ENCODE results near the gene GLIPR2. TPM values are rescaled to one million over a fixed set of nuclear protein-coding genes. Genes with fewer than 3 reads are reported as not detected.

Gene GLIPR2
- polyA plus RNA-seq, 1 of the 3 experiments (the other 2 are of a cell fraction) = 38.3 TPM

DNA sequence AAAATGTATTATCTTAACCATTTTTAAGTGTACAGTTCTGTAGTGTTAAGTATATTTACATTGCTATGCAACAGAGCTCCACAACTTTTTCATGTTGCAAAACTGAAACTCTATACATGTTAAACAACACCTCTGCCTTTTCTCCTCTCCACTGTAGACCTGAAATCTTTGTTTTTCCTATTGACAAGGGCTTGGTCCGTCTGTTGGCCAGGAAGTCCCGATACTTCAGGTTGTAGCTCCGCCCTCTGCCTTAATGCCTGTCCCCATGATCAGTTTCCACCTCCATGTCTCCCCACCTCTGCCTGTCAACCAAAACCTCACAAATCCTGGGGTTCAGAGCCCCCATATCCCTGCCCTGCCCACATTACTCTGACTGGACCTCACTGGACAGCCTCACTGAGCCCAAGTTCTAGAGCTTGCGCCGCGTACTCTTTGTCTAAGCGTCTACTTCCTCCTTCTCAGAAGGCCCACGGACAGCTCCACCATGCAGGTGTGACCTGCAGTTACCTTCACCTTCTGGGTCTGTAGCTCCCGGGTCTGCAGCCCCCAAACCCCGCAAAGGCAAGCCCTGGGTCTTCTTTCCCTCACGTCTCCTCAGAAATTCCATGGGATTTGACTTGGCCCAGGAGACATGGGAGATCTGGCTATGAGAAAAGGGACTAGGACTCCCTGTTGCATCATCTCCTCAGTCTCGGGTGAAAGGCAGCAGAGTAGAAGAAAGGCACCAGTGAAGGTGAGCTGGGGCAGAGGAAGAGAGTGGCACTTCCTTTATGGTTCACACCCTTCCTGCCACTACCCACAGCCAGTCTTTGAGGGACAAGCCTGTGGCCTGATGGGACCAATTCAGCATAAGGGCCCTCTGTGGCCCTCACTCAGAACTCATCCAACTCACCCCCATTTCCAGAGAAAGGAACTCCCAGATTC, 8.0 kb downstream of the GLIPR2 start (continued):
- TF ChIP-seq, protein P1, sequence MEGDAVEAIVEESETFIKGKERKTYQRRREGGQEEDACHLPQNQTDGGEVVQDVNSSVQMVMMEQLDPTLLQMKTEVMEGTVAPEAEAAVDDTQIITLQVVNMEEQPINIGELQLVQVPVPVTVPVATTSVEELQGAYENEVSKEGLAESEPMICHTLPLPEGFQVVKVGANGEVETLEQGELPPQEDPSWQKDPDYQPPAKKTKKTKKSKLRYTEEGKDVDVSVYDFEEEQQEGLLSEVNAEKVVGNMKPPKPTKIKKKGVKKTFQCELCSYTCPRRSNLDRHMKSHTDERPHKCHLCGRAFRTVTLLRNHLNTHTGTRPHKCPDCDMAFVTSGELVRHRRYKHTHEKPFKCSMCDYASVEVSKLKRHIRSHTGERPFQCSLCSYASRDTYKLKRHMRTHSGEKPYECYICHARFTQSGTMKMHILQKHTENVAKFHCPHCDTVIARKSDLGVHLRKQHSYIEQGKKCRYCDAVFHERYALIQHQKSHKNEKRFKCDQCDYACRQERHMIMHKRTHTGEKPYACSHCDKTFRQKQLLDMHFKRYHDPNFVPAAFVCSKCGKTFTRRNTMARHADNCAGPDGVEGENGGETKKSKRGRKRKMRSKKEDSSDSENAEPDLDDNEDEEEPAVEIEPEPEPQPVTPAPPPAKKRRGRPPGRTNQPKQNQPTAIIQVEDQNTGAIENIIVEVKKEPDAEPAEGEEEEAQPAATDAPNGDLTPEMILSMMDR (IDR thresholded peaks at IDR 0.05) = no peak
- no peak for TF ChIP-seq JUND (IDR thresholded peaks at IDR 0.05)

DNA sequence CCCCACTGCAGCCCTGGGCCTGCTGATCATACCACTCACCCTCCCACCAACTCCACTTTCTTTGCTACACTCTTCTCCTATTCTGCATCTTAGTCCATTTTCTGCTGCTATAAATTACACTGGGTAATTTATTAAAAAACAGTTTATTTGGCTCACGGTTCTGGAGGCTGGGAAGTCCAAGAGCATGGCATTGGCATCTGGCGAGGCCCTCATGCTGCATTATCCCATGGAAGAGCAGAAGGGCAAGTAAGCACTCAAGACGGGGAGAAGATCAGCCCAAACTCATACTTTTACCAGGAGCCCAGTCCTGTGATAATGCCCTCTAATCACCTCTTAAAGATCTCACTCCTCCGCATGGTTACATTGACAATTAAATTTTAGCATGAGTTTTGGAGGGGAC, 9.4 kb downstream of the GLIPR2 start:
- 94% methylated on average over 4 of the region's 4 CpGs for WGBS (ENCODE audit: low lambda C conversion rate)
- no peak for DNase-seq
- H3F3A ChIP-seq (replicated peaks; ENCODE audit: insufficient read depth) = peaks cover 32% of the 10 kb centered on the region
- peaks cover 19 to 27% of the 10 kb centered on the region in 2 experiments; a peak in 3 of 4 replicates for H3K4me1 ChIP-seq (ENCODE audit: control insufficient read depth in 1 of 2, insufficient read depth in 2 of 2, low read depth in 1 of 2, low read length in 1 of 2)
- H3K9me2 ChIP-seq = no peaks in the 10 kb centered on the region
- TF ChIP-seq GABPA (IDR thresholded peaks at IDR 0.05; ENCODE audit: low read depth) = no peak
- TF ChIP-seq ZBTB33 (IDR thresholded peaks at IDR 0.05; ENCODE audit: borderline replicate concordance, low read depth) = no peak
- TF ChIP-seq TAF1 (IDR thresholded peaks at IDR 0.05; ENCODE audit: borderline replicate concordance, low read depth, low read length) = no peak
- no peak for TF ChIP-seq TEAD4 (IDR thresholded peaks at IDR 0.05; ENCODE audit: borderline replicate concordance, insufficient read depth)
- TF ChIP-seq, protein P2, sequence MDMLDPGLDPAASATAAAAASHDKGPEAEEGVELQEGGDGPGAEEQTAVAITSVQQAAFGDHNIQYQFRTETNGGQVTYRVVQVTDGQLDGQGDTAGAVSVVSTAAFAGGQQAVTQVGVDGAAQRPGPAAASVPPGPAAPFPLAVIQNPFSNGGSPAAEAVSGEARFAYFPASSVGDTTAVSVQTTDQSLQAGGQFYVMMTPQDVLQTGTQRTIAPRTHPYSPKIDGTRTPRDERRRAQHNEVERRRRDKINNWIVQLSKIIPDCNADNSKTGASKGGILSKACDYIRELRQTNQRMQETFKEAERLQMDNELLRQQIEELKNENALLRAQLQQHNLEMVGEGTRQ (IDR thresholded peaks at IDR 0.05; ENCODE audit: borderline replicate concordance, low read depth, low read length) = no peak
- TF ChIP-seq ELF1 (IDR thresholded peaks at IDR 0.05) = no peak
- no peak for TF ChIP-seq EP300 (IDR thresholded peaks at IDR 0.05; ENCODE audit: borderline replicate concordance in 1 of 2, low read depth in 1 of 2, low read length in 1 of 2)
- TF ChIP-seq RXRA (IDR thresholded peaks at IDR 0.05; ENCODE audit: borderline replicate concordance, low read depth) = no peak
- TF ChIP-seq JUND (IDR thresholded peaks at IDR 0.05) = no peak
- TF ChIP-seq GATA2 (CRISPR knock-in tag; IDR thresholded peaks at IDR 0.05) = no peak
- no peak for TF ChIP-seq REST (IDR thresholded peaks at IDR 0.05; ENCODE audit: low read depth, low read length)
- TF ChIP-seq POLR2AphosphoS5 (IDR thresholded peaks at IDR 0.05; ENCODE audit: low read depth, low read length) = no peak
- no peak for TF ChIP-seq EZH2phosphoT487 (IDR thresholded peaks at IDR 0.05; ENCODE audit: borderline replicate concordance, low read depth)
- peaks cover 0 to 29% of the 10 kb centered on the region in 2 experiments for H3K36me3 ChIP-seq (replicated peaks in 1 of 2; ENCODE audit: control insufficient read depth in 1 of 2, insufficient read depth in 2 of 2, low read length in 1 of 2)
- H3K79me2 ChIP-seq (ENCODE audit: insufficient read depth) = peaks cover 16% of the 10 kb centered on the region; the same call in 1 of the 2 replicates
- H2AFZ ChIP-seq (ENCODE audit: low read depth) = no peak overlapping the region
- POLR2A ChIA-PET = no interaction called here
- CTCF ChIA-PET = interaction anchor here (7.0 kb wide), 1 partner anchor 19 kb away, joined by 105 read pairs; no protein-coding TSS in a partner anchor
- no peaks in the 10 kb centered on the region for H3K9me3 ChIP-seq
- H3K27me3 ChIP-seq (ENCODE audit: insufficient read depth) = no peaks in the 10 kb centered on the region
- H3K4me2 ChIP-seq = no peak overlapping the region
- H3K27ac ChIP-seq (ENCODE audit: low read depth in 2 of 2, low read length in 1 of 2) = no peak overlapping the region
- H3K4me3 ChIP-seq (ENCODE audit: low read depth in 2 of 2, low read length in 1 of 2) = no peak overlapping the region
- H4K20me1 ChIP-seq (ENCODE audit: insufficient read depth) = no peaks in the 10 kb centered on the region; the same call in 1 of the 2 replicates
- H3K9ac ChIP-seq = no peak overlapping the region

All from SK-N-SH (cell line).